Measurements from ENCODE around the gene PABPC1L. TPM values are rescaled to one million over a fixed set of nuclear protein-coding genes. Genes with fewer than 3 reads are reported as not detected.

The PABPC1L gene
- total RNA-seq, 1 experiment from 2014 or later: 6.1 TPM

GRCh38 chr20:44966030-44966961 lies 56.4 kb downstream of the PABPC1L start, which contains the start of gene STK4:
TSS of gene STK4 (plus strand) at chr20:44966512. CDS start at chr20:44966569, 57 bp downstream.
- peak; percentile 96 for DNase-seq (ENCODE audit: low read depth)

GRCh38 chr20:44967207-44967807 lies 57.4 kb downstream of the PABPC1L start:
- DNase-seq (ENCODE audit: low read depth): peak; percentile 55

- DNase-seq (ENCODE audit: low read depth): no peak
Observed at GRCh38 chr20:44969300-44969894, 59.5 kb downstream of the PABPC1L start.

- DNase-seq (ENCODE audit: low read depth): peak; percentile 68
Observed at GRCh38 chr20:44970243-44970757, 60.4 kb downstream of the PABPC1L start.

GRCh38 chr20:44973053-44973452 lies 63.2 kb downstream of the PABPC1L start:
- DNase-seq (ENCODE audit: low read depth): peak; percentile 85

GRCh38 chr20:44976698-44977097 lies 66.8 kb downstream of the PABPC1L start:
- DNase-seq (ENCODE audit: low read depth): no peak

- DNase-seq (ENCODE audit: low read depth): peak; percentile 91
Observed at GRCh38 chr20:44979090-44979621, 69.3 kb downstream of the PABPC1L start.

- DNase-seq (ENCODE audit: low read depth): no peak
Observed at GRCh38 chr20:44981736-44982406, 72.0 kb downstream of the PABPC1L start.

GRCh38 chr20:44983093-44983674 lies 73.3 kb downstream of the PABPC1L start:
- no peak for DNase-seq (ENCODE audit: low read depth)

GRCh38 chr20:44988631-44989171 lies 78.8 kb downstream of the PABPC1L start:
- no peak for DNase-seq (ENCODE audit: low read depth)

Other genes starting within 250 kb of the PABPC1L start
- gene CCN5, start 194.7 kb upstream of the PABPC1L start, total RNA-seq (2014; rRNA removed; shearing (Covaris generic)): 0.44 TPM in 1 of 2 replicates, not detected in the other
- not detected in 2 replicates for gene KCNK15, start 164.2 kb upstream of the PABPC1L start, total RNA-seq (2014; rRNA removed; shearing (Covaris generic))
- gene RIMS4, start 99.5 kb upstream of the PABPC1L start, total RNA-seq (2014; rRNA removed; shearing (Covaris generic)): 0.02 TPM in 2 replicates
- gene YWHAB, start 24.4 kb upstream of the PABPC1L start, total RNA-seq (2014; rRNA removed; shearing (Covaris generic)): 135 and 185 TPM in 2 replicates
- gene TOMM34, start 50.3 kb downstream of the PABPC1L start, total RNA-seq (2014; rRNA removed; shearing (Covaris generic)): 113 and 118 TPM in 2 replicates
- gene STK4, start 56.5 kb downstream of the PABPC1L start, total RNA-seq (2014; rRNA removed; shearing (Covaris generic)): 39.0 and 56.0 TPM in 2 replicates
- 0.34 and 1.5 TPM in 2 replicates for gene KCNS1, start 191.1 kb downstream of the PABPC1L start, total RNA-seq (2014; rRNA removed; shearing (Covaris generic))
- not detected in 2 replicates for gene WFDC5, start 205.1 kb downstream of the PABPC1L start, total RNA-seq (2014; rRNA removed; shearing (Covaris generic))
- gene WFDC12, start 214.4 kb downstream of the PABPC1L start, total RNA-seq (2014; rRNA removed; shearing (Covaris generic)): not detected in 2 replicates

All from M059J (cell line).